GM12878 (cell line): ENCODE measurements around the gene STK32B. TPM values are rescaled to one million over a fixed set of nuclear protein-coding genes. Genes with fewer than 3 reads are reported as not detected.

Experiments
- ATAC-seq: fragments of 200-7000 bp; cut with Tn5 transposase; 3 replicates; pipeline ENCODE4 v1.9.1; 2020; ENCODE audit warnings: mild to moderate bottlenecking, moderate library complexity
- BruUV-seq: library from RNA; stranded (reverse); fragments of 400-500 nt; replicated peaks from 2 replicates; lab custom pipeline; 2021; lab: Mats Ljungman, UMichigan
- CTCF ChIA-PET: fragments of 300-600 bp; sonication (Branson Sonifier 250); formaldehyde crosslinking; extraction: SDS; loops from one replicate; lab custom pipeline; 2021; ENCODE audit warnings: inconsistent platforms; lab: Yijun Ruan, JAX
- POLR2A ChIA-PET: fragments of 350-600 bp; formaldehyde crosslinking; extraction: SDS; loops from one replicate; lab custom pipeline; 2021; ENCODE audit warnings: inconsistent platforms; lab: Charles Lee
- RAD21 ChIA-PET: fragments of 300-600 bp; sonication (Branson Sonifier 250); formaldehyde crosslinking; loops from one replicate; lab custom pipeline; 2023; ENCODE audit warnings: antibody characterized with exemption; ENCODE audit not compliant: unreplicated experiment; lab: Charles Lee
- SMC1A ChIA-PET: fragments of 300-600 bp; sonication (Branson Sonifier 250); formaldehyde crosslinking; loops from one replicate; lab custom pipeline; 2023; ENCODE audit not compliant: unreplicated experiment, uncharacterized antibody; lab: Charles Lee
- DNase-seq: peaks from one replicate; pipeline ENCODE4 v3.0.0-alpha.2; 2011; ENCODE audit warnings: low read depth, low spot score
- FAIRE-seq: peaks from 3 replicates; lab custom pipeline; 2011; peaks lifted over from hg19 to GRCh38; lab: Jason Lieb, UNC
- H2AFZ ChIP-seq: 2 replicates; pipeline ENCODE4 v1.6.0; 2011; ENCODE audit warnings: low read depth, low read length, control low read depth; ENCODE audit not compliant: control insufficient read depth
- H3K27ac ChIP-seq: 2 replicates; pipeline ENCODE4 v1.5.1; 2011; ENCODE audit warnings: control low read depth; ENCODE audit not compliant: control insufficient read depth, insufficient read depth
- H3K27me3 ChIP-seq, 2 experiments: replicated peaks in 1 of 2; 2 replicates each; pipeline versions ENCODE4 v1.6.0 to v1.6.1; 2011; ENCODE audit warnings: low read length in 1 of 2; ENCODE audit not compliant: control insufficient read depth in 2 of 2, insufficient read depth in 2 of 2
- H3K36me3 ChIP-seq, 2 experiments: 2 replicates each; pipeline ENCODE4 v1.5.1; 2011; ENCODE audit warnings: low read length in 1 of 2; ENCODE audit not compliant: control insufficient read depth in 2 of 2, insufficient read depth in 2 of 2
- H3K4me1 ChIP-seq: 2 replicates; pipeline ENCODE4 v1.6.1; 2011; ENCODE audit warnings: mild to moderate bottlenecking, low read length, moderate library complexity, mixed read lengths; ENCODE audit not compliant: control insufficient read depth, insufficient read depth
- H3K4me2 ChIP-seq: 2 replicates; pipeline ENCODE4 v1.6.0; 2011; ENCODE audit warnings: control low read depth; ENCODE audit not compliant: control insufficient read depth, insufficient read depth
- H3K4me3 ChIP-seq: fragments of 200-600 bp; sonication (generic); 2 replicates; pipeline ENCODE4 v1.5.1; 2016
- H3K79me2 ChIP-seq: 2 replicates; pipeline ENCODE4 v1.6.0; 2011; ENCODE audit warnings: low read length; ENCODE audit not compliant: control insufficient read depth, insufficient read depth
- H3K9ac ChIP-seq: 2 replicates; pipeline ENCODE4 v1.8.0; 2011; ENCODE audit warnings: low read length, control low read depth, mixed read lengths; ENCODE audit not compliant: control insufficient read depth, insufficient read depth
- H3K9me3 ChIP-seq: replicated peaks from 3 replicates; pipeline ENCODE4 v1.5.1; 2011; ENCODE audit warnings: mild to moderate bottlenecking, low read length; ENCODE audit not compliant: control insufficient read depth, insufficient read depth
- H4K20me1 ChIP-seq: 2 replicates; pipeline ENCODE4 v1.6.0; 2011; ENCODE audit not compliant: control insufficient read depth, insufficient read depth
- CBFB ChIP-seq: IDR thresholded peaks from 2 replicates; pipeline ENCODE4 v1.6.1; 2016; ENCODE audit warnings: antibody characterized with exemption, low read depth
- CEBPB ChIP-seq, 2 experiments: fragments of 150-350 bp in 1 of 2; IDR thresholded peaks; 2 replicates each; pipeline ENCODE4 v1.6.1; 2012 to 2014; ENCODE audit warnings: low read depth in 2 of 2, low read length in 2 of 2, borderline replicate concordance in 1 of 2, inconsistent platforms in 1 of 2
- CHD4 ChIP-seq: fragments of 200-600 bp; sonication (generic); IDR thresholded peaks from 2 replicates; pipeline ENCODE4 v1.6.1; 2016; ENCODE audit warnings: mild to moderate bottlenecking
- EGR1 ChIP-seq, 2 experiments: IDR thresholded peaks; 1 replicate in 1 of 2; 2 replicates in 1 of 2; pipeline ENCODE4 v1.6.1; 2011 to 2012; ENCODE audit warnings: low read depth in 2 of 2, low read length in 2 of 2, borderline replicate concordance in 1 of 2, mild to moderate bottlenecking in 1 of 2, moderate library complexity in 1 of 2
- ETV6 ChIP-seq, 2 experiments: fragments of 450-650 bp in 1 of 2; IDR thresholded peaks in 1 of 2; conservative IDR thresholded peaks in 1 of 2; 2 replicates each; pipeline ENCODE4 v1.6.1; 2014; ENCODE audit warnings: antibody characterized with exemption in 1 of 2, borderline replicate concordance in 1 of 2, low read depth in 1 of 2, mild to moderate bottlenecking in 1 of 2, moderate library complexity in 1 of 2
- FOXK2 ChIP-seq: fragments of 450-650 bp; IDR thresholded peaks from 2 replicates; pipeline ENCODE4 v1.6.1; 2017; ENCODE audit warnings: mild to moderate bottlenecking, moderate library complexity
- GATAD2B ChIP-seq: fragments of 450-650 bp; conservative IDR thresholded peaks from 2 replicates; pipeline ENCODE4 v1.6.1; 2017; ENCODE audit warnings: low read depth, mild to moderate bottlenecking, moderate library complexity
- IRF4 ChIP-seq: IDR thresholded peaks from 2 replicates; pipeline ENCODE4 v1.6.1; 2011; ENCODE audit warnings: low read depth, low read length
- KLF5 ChIP-seq: fragments of 450-650 bp; IDR thresholded peaks from 2 replicates; pipeline ENCODE4 v1.6.1; 2014; ENCODE audit warnings: mild to moderate bottlenecking; ENCODE audit not compliant: partially characterized antibody
- NBN ChIP-seq: fragments of 450-650 bp; IDR thresholded peaks from 2 replicates; pipeline ENCODE4 v1.6.1; 2016
- RELA ChIP-seq: fragments of 450-650 bp; IDR thresholded peaks from 2 replicates; pipeline ENCODE4 v1.8.0; 2014; ENCODE audit warnings: borderline replicate concordance; ENCODE audit not compliant: partially characterized antibody
- SMAD1 ChIP-seq: fragments of 450-650 bp; IDR thresholded peaks from 2 replicates; pipeline ENCODE4 v1.6.1; 2018; ENCODE audit warnings: mild to moderate bottlenecking, low read depth; ENCODE audit not compliant: partially characterized antibody
- TAF1 ChIP-seq: IDR thresholded peaks from 2 replicates; pipeline ENCODE4 v1.6.1; 2011; ENCODE audit warnings: mild to moderate bottlenecking, low read depth, low read length, borderline replicate concordance
- ZNF207 ChIP-seq: fragments of 450-650 bp; IDR thresholded peaks from 2 replicates; pipeline ENCODE4 v1.6.1; 2014; ENCODE audit warnings: antibody characterized with exemption, mild to moderate bottlenecking, borderline replicate concordance
- ZNF24 ChIP-seq: fragments of 450-650 bp; IDR thresholded peaks from 2 replicates; pipeline ENCODE4 v1.6.1; 2017; ENCODE audit warnings: antibody characterized with exemption, mild to moderate bottlenecking
- WGBS: methylation state at CpG from one replicate; pipeline ENCODE4 v1.1.6; 2016; ENCODE audit warnings: low lambda C conversion rate; ENCODE audit not compliant: insufficient replicate concordance, insufficient coverage; ENCODE audit errors: missing lambda C conversion rate; 5-methylcytosine and 5-hydroxymethylcytosine counted together
- in situ Hi-C: fragments of 300-500 bp; cut with MboI; formaldehyde crosslinking; loops from 9 replicates; pipeline ENCODE4 v1.14.3; 2018; ENCODE audit warnings: mixed read lengths
- intact Hi-C: fragments of 100-400 bp; cut with micrococcal nuclease; formaldehyde crosslinking; loops from one replicate; pipeline ENCODE4 v1.14.2; 2022; ENCODE audit not compliant: unreplicated experiment
- polyA plus RNA-seq, 11 experiments: library from polyadenylated mRNA; depleted of rRNA in 4 of 11; unstranded in 6 of 11; stranded (reverse) in 5 of 11; fragments of >200 nt; fragmentation: Nextera tagmentation in 4 of 11; fragmentation: Illumina TruSeq in 1 of 11; extraction: Ambion mirVana in 4 of 11; extraction: Trizol in 1 of 11; gene quantifications; 1 replicate in 1 of 11; 2 replicates in 10 of 11; pipeline versions ENCODE4 v1.2.1 to v1.2.3, GENCODE V29; 2011 to 2016; ENCODE audit warnings: inconsistent platforms in 2 of 11, missing spikeins in 2 of 11, low read depth in 1 of 11
- total RNA-seq, 4 experiments: library from RNA; depleted of rRNA in 3 of 4; stranded (reverse); fragments of >200 nt in 3 of 4; fragmentation: Illumina TruSeq in 1 of 4; extraction: Trizol in 1 of 4; gene quantifications; 2 replicates each; pipeline versions ENCODE4 v1.2.1 to v1.2.3, GENCODE V29; 2013 to 2021
- TF ChIP-seq, protein P1 (sequence below): fragments of 450-650 bp; IDR thresholded peaks from 2 replicates; pipeline ENCODE4 v1.6.1; 2017; ENCODE audit warnings: mild to moderate bottlenecking, moderate library complexity
- TF ChIP-seq, protein P2 (sequence below): IDR thresholded peaks from 2 replicates; pipeline ENCODE4 v1.6.1; 2012; ENCODE audit warnings: improper control_type of control experiment, low read depth, low read length; ENCODE audit not compliant: insufficient replicate concordance

The STK32B gene
- total and polyA plus RNA-seq, 10 of the 15 experiments (the other 5 are each of a cell fraction or from before 2014, with no cell fraction given), result 0.04 to 0.12 (median 0.08) TPM; not detected in 7

DNA sequence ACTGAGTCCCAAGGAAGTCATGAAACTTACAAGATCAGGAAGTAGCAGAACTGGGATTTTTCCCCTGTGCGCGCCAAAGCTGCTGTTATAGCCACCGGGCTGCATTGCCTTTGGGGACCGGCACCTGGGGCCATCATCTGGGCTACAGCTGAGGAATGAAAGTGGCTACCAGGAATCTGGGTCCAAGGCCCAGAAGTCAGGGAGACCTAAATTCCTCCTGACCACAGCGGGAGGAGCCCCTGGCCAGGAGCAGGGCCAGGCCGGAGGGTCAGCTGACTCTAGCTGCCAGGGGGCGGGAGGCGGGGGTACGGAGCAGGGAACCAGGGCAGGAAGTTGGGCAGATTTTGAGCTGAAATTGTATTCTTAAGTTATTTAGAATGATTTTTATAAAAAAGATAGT, 414.7 kb downstream of the STK32B start:
- ChIA-PET POLR2A (no interaction called here), RAD21 (no interaction called here), CTCF (no interaction called here), SMC1A (interaction anchor here (0.6 kb wide), 1 partner anchor 346 kb away, joined by 3 read pairs; no protein-coding TSS in a partner anchor)
- H3K27me3 ChIP-seq, result no peaks in the 10 kb centered on the region
- no peaks in the 10 kb centered on the region for H3K79me2 ChIP-seq
- H3K27ac ChIP-seq, result no peak overlapping the region
- DNase-seq (no peak), ATAC-seq (no peak), FAIRE-seq (no peak)
- no peak overlapping the region for H2AFZ ChIP-seq
- H3K4me1 ChIP-seq, result no peaks in the 10 kb centered on the region
- no peak overlapping the region for H3K4me3 ChIP-seq
- TF ChIP-seq ZNF24 (no peak), ETV6 (conservative IDR thresholded peaks at IDR 0.05 in 1 of 2, IDR thresholded peaks at IDR 0.05 in 1 of 2; ENCODE audit: borderline replicate concordance in 1 of 2, low read depth in 1 of 2) (no peak), KLF5 (no peak), EGR1 (IDR thresholded peaks at IDR 0.05; ENCODE audit: borderline replicate concordance in 1 of 2, low read depth in 2 of 2, low read length in 2 of 2) (no peak), CHD4 (no peak), NBN (no peak), RELA (no peak), TAF1 (no peak), SMAD1 (no peak), IRF4 (no peak), GATAD2B (no peak), CBFB (no peak), CEBPB (IDR thresholded peaks at IDR 0.05; ENCODE audit: borderline replicate concordance in 1 of 2, low read depth in 2 of 2, low read length in 2 of 2) (no peak), ZNF207 (no peak), FOXK2 (no peak)
- TF ChIP-seq, protein P1, sequence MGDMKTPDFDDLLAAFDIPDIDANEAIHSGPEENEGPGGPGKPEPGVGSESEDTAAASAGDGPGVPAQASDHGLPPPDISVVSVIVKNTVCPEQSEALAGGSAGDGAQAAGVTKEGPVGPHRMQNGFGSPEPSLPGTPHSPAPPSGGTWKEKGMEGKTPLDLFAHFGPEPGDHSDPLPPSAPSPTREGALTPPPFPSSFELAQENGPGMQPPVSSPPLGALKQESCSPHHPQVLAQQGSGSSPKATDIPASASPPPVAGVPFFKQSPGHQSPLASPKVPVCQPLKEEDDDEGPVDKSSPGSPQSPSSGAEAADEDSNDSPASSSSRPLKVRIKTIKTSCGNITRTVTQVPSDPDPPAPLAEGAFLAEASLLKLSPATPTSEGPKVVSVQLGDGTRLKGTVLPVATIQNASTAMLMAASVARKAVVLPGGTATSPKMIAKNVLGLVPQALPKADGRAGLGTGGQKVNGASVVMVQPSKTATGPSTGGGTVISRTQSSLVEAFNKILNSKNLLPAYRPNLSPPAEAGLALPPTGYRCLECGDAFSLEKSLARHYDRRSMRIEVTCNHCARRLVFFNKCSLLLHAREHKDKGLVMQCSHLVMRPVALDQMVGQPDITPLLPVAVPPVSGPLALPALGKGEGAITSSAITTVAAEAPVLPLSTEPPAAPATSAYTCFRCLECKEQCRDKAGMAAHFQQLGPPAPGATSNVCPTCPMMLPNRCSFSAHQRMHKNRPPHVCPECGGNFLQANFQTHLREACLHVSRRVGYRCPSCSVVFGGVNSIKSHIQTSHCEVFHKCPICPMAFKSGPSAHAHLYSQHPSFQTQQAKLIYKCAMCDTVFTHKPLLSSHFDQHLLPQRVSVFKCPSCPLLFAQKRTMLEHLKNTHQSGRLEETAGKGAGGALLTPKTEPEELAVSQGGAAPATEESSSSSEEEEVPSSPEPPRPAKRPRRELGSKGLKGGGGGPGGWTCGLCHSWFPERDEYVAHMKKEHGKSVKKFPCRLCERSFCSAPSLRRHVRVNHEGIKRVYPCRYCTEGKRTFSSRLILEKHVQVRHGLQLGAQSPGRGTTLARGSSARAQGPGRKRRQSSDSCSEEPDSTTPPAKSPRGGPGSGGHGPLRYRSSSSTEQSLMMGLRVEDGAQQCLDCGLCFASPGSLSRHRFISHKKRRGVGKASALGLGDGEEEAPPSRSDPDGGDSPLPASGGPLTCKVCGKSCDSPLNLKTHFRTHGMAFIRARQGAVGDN, result no peak
- TF ChIP-seq, protein P2, sequence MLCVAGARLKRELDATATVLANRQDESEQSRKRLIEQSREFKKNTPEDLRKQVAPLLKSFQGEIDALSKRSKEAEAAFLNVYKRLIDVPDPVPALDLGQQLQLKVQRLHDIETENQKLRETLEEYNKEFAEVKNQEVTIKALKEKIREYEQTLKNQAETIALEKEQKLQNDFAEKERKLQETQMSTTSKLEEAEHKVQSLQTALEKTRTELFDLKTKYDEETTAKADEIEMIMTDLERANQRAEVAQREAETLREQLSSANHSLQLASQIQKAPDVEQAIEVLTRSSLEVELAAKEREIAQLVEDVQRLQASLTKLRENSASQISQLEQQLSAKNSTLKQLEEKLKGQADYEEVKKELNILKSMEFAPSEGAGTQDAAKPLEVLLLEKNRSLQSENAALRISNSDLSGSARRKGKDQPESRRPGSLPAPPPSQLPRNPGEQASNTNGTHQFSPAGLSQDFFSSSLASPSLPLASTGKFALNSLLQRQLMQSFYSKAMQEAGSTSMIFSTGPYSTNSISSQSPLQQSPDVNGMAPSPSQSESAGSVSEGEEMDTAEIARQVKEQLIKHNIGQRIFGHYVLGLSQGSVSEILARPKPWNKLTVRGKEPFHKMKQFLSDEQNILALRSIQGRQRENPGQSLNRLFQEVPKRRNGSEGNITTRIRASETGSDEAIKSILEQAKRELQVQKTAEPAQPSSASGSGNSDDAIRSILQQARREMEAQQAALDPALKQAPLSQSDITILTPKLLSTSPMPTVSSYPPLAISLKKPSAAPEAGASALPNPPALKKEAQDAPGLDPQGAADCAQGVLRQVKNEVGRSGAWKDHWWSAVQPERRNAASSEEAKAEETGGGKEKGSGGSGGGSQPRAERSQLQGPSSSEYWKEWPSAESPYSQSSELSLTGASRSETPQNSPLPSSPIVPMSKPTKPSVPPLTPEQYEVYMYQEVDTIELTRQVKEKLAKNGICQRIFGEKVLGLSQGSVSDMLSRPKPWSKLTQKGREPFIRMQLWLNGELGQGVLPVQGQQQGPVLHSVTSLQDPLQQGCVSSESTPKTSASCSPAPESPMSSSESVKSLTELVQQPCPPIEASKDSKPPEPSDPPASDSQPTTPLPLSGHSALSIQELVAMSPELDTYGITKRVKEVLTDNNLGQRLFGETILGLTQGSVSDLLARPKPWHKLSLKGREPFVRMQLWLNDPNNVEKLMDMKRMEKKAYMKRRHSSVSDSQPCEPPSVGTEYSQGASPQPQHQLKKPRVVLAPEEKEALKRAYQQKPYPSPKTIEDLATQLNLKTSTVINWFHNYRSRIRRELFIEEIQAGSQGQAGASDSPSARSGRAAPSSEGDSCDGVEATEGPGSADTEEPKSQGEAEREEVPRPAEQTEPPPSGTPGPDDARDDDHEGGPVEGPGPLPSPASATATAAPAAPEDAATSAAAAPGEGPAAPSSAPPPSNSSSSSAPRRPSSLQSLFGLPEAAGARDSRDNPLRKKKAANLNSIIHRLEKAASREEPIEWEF, result no peak
- WGBS, result 50% methylated on average over 9 of the region's 9 CpGs
- H3K9me3 ChIP-seq, result no peaks in the 10 kb centered on the region
- in situ Hi-C loops, result no loop called here
- no peak overlapping the region for H3K4me2 ChIP-seq
- intact Hi-C loops, result no loop called here
- no TSS peak for BruUV-seq
- no peaks in the 10 kb centered on the region for H3K36me3 ChIP-seq
- H4K20me1 ChIP-seq, result no peaks in the 10 kb centered on the region
- H3K9ac ChIP-seq, result no peak overlapping the region
